Cardiac muscle cell (in vitro differentiated cells and primary cell): Measurements from ENCODE around the gene SASS6. TPM values are rescaled to one million over a fixed set of nuclear protein-coding genes. Genes with fewer than 3 reads are reported as not detected.
A peak's percentile ranks its signal among the peaks of the same experiment; 100 is the strongest.

Experiments used
- DNase-seq, 2 donors: peaks; one replicate each; pipeline versions ENCODE4 v3.0.0 to v3.0.0-alpha.2; 2010 to 2017; ENCODE audit warnings: low read depth in 1 of 2, low spot score in 1 of 2
- H3K27ac ChIP-seq: fragments of 200-600 bp; sonication (generic); 2 replicates; pipeline ENCODE4 v1.5.1; 2016
- H3K27me3 ChIP-seq: fragments of 200-600 bp; sonication (generic); 2 replicates; pipeline ENCODE4 v1.6.0; 2016; ENCODE audit warnings: control low read depth
- H3K36me3 ChIP-seq: fragments of 200-600 bp; sonication (generic); 2 replicates; pipeline ENCODE4 v1.5.1; 2016; ENCODE audit warnings: control low read depth
- H3K4me1 ChIP-seq: fragments of 200-600 bp; sonication (generic); 2 replicates; pipeline ENCODE4 v1.8.1; 2017; ENCODE audit warnings: low read depth, mild to moderate bottlenecking, mixed run types
- H3K4me3 ChIP-seq: fragments of 200-600 bp; sonication (generic); 2 replicates; pipeline ENCODE4 v1.5.1; 2016; ENCODE audit warnings: mild to moderate bottlenecking
- H3K9me3 ChIP-seq: fragments of 200-600 bp; sonication (generic); 2 replicates; pipeline ENCODE4 v1.5.1; 2017; ENCODE audit warnings: low read depth, mild to moderate bottlenecking, control low read depth
- CTCF ChIP-seq: IDR thresholded peaks from 2 replicates; pipeline ENCODE4 v1.5.1; 2012; ENCODE audit warnings: low read depth, mild to moderate bottlenecking, low read length
- polyA plus RNA-seq: library from polyadenylated mRNA; unstranded; fragments of >200 nt; fragmentation: Nextera tagmentation; extraction: Ambion mirVana; gene quantifications from 2 replicates; pipeline ENCODE4 v1.2.1, GENCODE V29; 2016
- total RNA-seq: library from RNA; depleted of rRNA; stranded (reverse); fragments of >200 nt; gene quantifications from 2 replicates; pipeline ENCODE4 v1.2.3, GENCODE V29; 2016

SASS6 gene, protein sequence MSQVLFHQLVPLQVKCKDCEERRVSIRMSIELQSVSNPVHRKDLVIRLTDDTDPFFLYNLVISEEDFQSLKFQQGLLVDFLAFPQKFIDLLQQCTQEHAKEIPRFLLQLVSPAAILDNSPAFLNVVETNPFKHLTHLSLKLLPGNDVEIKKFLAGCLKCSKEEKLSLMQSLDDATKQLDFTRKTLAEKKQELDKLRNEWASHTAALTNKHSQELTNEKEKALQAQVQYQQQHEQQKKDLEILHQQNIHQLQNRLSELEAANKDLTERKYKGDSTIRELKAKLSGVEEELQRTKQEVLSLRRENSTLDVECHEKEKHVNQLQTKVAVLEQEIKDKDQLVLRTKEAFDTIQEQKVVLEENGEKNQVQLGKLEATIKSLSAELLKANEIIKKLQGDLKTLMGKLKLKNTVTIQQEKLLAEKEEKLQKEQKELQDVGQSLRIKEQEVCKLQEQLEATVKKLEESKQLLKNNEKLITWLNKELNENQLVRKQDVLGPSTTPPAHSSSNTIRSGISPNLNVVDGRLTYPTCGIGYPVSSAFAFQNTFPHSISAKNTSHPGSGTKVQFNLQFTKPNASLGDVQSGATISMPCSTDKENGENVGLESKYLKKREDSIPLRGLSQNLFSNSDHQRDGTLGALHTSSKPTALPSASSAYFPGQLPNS
- total RNA-seq (1.8 and 4.2 TPM in 2 replicates), polyA plus RNA-seq (2.5 and 3.3 TPM in 2 replicates)

- Histone ChIP-seq H3K27ac (peak within 1 kb of the TSS; percentile 80), H3K4me1 (peaks cover 8% of the 10 kb centered on the region), H3K27me3 (no peaks in the 10 kb centered on the region), H3K9me3 (no peaks in the 10 kb centered on the region), H3K36me3 (peaks cover 11% of the 10 kb centered on the region), H3K4me3 (peak within 1 kb of the TSS; percentile 78)
- TF ChIP-seq CTCF = no peak
- peak; percentile 98 to 99 for DNase-seq
These were observed at the start of gene SASS6, which contains the start of gene TRMT13 for GRCh38 chr1:100132566-100133477. SASS6 (minus strand) TSS chr1:100132930; CDS start chr1:100132814, 116 bp downstream. TRMT13 (plus strand) TSS chr1:100133163; CDS start chr1:100133169, 6 bp downstream.

- Histone ChIP-seq H3K9me3 (no peaks in the 10 kb centered on the region), H3K4me1 (peaks cover 15% of the 10 kb centered on the region), H3K27me3 (no peaks in the 10 kb centered on the region), H3K27ac (peak within 1 kb of the TSS; percentile 63), H3K36me3 (no peaks in the 10 kb centered on the region), H3K4me3 (peak within 1 kb of the TSS; percentile 16)
- TF ChIP-seq CTCF = no peak
- DNase-seq = peak in 1 of 2 donors; percentile 53
These were observed 45.4 kb upstream of the SASS6 start, which contains the start of gene LRRC39 for GRCh38 chr1:100178091-100178490. LRRC39 (minus strand) TSS chr1:100178256; CDS start chr1:100168516, 9,740 bp downstream.

GRCh38 chr1:100177295-100178041, 44.7 kb upstream of the SASS6 start:
- Histone ChIP-seq H3K9me3 (no peaks in the 10 kb centered on the region), H3K4me3 (peak overlapping the region; percentile 16), H3K27ac (peak overlapping the region; percentile 63), H3K27me3 (no peaks in the 10 kb centered on the region), H3K4me1 (peaks cover 15% of the 10 kb centered on the region), H3K36me3 (no peaks in the 10 kb centered on the region)
- no peak for DNase-seq
- TF ChIP-seq CTCF = no peak

- Histone ChIP-seq H3K4me1 (no peaks in the 10 kb centered on the region), H3K27ac (no peak overlapping the region)
- no peak for DNase-seq
These were observed 35.3 kb upstream of the SASS6 start for GRCh38 chr1:100168051-100168450.

More at GRCh38 chr1:100168051-100168450, 35.3 kb upstream of the SASS6 start:
- TF ChIP-seq CTCF = no peak
- no peaks in the 10 kb centered on the region for H3K27me3 ChIP-seq
- no peak overlapping the region for H3K4me3 ChIP-seq
- H3K36me3 ChIP-seq = peaks cover 7% of the 10 kb centered on the region
- no peaks in the 10 kb centered on the region for H3K9me3 ChIP-seq
